Measurements from ENCODE around the gene STMN3.

GRCh38 chr20:63653041-63653973 lies at the start of gene STMN3:
- no peak for TF ChIP-seq CTCF (IDR thresholded peaks at IDR 0.05)
- peak in 1 of 2 donors; percentile 53 for TF ChIP-seq POLR2A (IDR thresholded peaks at IDR 0.05)

Data from thyroid gland (tissue), 4 donors.